GM10266 (cell line): ENCODE results near the gene USP12.
"Not testable (repeated sequence)": the region's sequence is repeated elsewhere in the genome, so short reads cannot be mapped to it uniquely, and the experiment has no call there.

ENCODE experiments used
- DNase-seq: peaks from one replicate; pipeline ENCODE4 v3.0.0; 2012; ENCODE audit errors: extremely low spot score
- CTCF ChIP-seq: IDR thresholded peaks from 2 replicates; pipeline ENCODE4 v1.5.1; 2012; ENCODE audit warnings: mild to moderate bottlenecking, low read depth; ENCODE audit not compliant: control insufficient read depth, insufficient read depth; ENCODE audit errors: missing control alignments

USP12 gene

GRCh38 chr13:27193496-27193895, 21.9 kb upstream of the USP12 start:
- DNase-seq = no peak
- no peak for TF ChIP-seq CTCF

DNA sequence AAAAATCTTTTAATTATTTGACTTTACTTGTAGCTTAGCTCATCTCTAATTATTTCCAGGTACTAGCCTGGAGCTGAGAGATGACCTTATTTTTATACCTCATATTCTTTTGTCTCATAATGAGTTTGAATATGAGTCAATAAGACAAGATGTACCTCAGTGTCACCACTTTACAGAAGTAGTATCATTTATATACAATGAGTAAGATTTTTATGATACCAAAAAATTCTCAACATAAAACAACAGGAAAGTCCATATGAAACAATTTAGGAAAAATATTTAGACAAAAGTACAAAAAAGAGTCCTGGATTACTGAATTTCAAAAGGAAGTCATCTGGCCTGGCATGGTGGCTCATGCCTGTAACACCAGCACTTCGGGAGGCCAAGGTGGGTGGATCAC, 21.4 kb upstream of the USP12 start:
- no peak for TF ChIP-seq CTCF
- DNase-seq = no peak

- DNase-seq = not testable (repeated sequence)
Observed at GRCh38 chr13:27192367-27192766, 20.8 kb upstream of the USP12 start.

DNA sequence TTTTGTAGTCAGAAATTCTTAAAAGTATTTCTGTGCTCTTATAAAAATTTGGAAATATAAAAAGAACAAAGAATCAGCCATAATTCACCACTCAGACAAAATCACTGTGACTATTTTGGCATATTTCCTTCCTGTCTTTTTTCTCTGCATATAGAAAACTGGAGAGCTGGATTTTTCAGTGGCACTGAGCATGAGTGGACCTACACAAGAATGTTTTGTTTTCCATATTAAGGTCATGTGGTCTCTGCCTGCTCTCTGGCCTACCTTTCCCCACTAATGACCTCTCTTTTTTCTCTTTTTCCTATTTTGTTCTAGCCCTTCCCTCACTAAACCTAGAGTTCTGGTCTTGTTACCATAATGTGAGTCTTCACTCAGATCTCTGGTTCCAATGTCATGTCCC, 17.6 kb upstream of the USP12 start:
- DNase-seq = no peak
- no peak for TF ChIP-seq CTCF

DNA sequence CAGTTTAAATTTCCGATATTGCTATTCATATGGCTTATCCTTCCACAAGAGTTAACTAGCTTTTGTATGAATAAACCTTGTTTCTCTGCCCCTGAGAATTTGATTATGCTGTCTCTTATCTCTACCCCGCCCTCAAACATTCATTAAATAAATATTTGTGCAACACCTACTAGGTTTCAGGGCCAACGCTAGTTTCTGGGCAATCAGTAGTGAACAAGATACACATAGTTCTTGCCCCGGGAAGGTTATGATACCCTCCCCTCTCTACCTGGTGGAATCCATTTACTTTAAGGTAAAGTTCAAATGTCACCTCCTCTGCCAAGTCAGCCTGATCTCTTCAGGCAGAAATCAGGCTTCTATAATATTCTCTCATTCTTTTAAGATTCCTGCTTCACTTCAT, 16.6 kb upstream of the USP12 start:
- no peak for TF ChIP-seq CTCF
- no peak for DNase-seq

GRCh38 chr13:27186295-27186694, 14.7 kb upstream of the USP12 start:
- TF ChIP-seq CTCF = no peak
- DNase-seq = no peak

DNA sequence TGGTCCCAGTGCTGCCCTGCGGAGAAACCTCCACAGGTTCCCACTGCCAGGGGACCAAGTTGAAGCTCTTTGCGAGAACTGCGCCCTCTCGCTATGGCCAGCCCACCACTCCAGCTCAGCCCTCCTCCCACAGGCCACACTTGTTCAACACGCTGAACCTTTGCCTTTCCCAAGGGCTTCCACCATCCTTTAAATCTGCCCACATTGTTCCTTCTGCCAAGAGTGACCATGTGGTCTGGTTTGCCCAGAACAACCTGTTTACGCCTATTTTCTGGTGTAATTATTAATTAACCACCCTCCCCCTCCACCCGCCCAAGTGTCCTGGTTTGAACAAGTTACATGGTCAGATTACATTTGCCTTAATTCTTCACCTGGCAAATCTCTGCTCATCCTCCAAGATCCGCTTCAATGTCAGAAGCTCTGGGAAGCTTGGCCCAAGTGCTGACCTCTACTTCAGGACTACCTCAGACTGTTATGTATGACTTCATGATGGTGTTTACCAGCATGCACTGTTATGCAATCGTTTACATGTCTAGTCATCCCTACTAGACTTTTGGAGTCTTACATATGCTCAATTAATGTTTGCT, 12.0 kb upstream of the USP12 start:
- DNase-seq = no peak
- no peak for TF ChIP-seq CTCF
